ENCODE results near the gene CEP170B.
"Not testable (repeated sequence)": the region's sequence is repeated elsewhere in the genome, so short reads cannot be mapped to it uniquely, and the experiment has no call there.

The CEP170B gene

GRCh38 chr14:104865081-104865630 lies at the start of gene CEP170B:
TSS of gene CEP170B (plus strand) at chr14:104865268. CDS start at chr14:104868451, 3,183 bp downstream.
- DNase-seq, result peak; percentile 67

DNA sequence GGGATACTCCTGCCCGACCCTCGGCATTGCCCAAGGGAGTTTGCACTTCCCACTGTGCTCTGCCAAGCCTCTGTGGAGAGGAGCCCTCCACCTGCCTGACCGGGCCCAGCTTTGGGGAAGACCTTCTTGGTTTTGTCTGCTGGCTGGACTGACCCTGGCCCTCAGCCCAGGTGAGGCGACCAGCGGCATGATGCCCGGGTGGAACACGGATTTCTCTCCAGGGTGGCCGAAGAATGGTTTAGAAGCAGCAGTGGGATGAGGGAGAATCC lies 48.5 kb upstream of the CEP170B start:
- no peak for DNase-seq

GRCh38 chr14:104817930-104818713 lies 46.9 kb upstream of the CEP170B start:
- no peak for DNase-seq

- DNase-seq, result no peak
Measured at GRCh38 chr14:104818714-104819161, 46.3 kb upstream of the CEP170B start.

GRCh38 chr14:104819361-104819781 lies 45.7 kb upstream of the CEP170B start:
- no peak for DNase-seq

DNA sequence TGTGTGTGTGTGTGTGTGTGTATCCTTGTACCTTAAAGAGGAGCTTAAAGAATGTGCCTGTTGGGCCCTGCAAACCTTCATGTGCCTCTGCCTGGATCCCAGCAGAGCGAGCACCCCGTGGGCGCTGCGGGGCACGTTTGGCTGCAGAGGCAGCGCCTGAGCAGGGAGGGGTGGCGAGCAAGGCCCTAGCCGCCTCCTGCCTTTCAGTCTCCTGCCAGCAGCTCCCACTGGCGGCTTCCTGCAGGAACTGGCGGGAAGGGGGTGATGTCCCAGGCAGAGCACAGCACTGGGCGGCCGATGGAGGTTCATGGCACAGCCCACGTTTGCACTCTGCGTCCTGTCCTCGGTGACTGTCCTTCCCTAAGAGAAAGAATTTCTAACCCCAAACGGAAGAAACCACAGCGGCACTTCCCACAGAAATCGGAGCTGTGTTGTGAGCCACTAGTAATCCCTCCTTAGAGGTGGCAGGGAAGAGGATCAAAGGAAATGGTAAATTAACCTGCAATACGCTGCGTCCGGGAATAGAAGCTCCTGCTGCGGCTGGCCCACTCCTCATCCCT lies 44.3 kb upstream of the CEP170B start:
- DNase-seq, result no peak

GRCh38 chr14:104821229-104821945 lies 43.7 kb upstream of the CEP170B start:
- DNase-seq, result no peak

- no peak for DNase-seq
Measured at GRCh38 chr14:104821971-104822608, 43.0 kb upstream of the CEP170B start.

DNA sequence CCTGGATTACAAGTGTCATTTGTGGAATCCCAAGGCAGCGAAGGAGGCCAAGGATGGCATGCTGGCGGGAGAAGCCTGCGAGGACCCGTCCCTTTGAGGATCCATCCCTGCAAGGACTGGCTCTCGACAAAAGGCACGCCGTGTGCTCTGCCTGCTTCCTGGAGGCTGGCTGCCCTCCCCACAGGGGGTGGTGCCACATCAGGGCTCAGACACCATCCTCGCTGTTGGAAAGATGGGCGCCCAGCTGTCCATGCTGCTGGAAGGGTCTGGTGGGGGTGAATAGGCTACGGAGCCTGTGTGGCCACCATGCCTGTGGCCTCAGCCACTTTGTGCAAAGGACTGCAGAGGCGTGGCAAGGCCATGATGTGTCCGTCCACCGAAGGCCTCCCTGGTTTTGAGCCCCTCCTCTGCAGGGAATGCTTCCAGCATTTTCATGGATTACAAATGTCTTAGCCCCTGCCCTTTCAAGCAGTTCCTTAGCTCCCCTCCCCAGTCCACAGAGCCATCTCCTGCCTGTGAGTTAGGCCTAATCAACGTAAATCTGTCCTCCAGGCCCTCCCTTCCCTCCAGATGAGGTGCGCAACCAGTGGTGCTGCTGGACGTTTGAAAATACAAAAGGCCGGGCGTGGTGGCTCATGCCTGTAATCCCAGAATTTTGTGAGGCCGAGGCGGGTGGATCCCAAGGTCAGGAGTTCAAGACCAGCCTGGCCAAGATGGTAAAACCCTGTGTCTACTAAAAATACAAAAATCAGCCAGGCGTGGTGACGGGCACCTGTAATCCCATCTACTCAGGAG lies 42.0 kb upstream of the CEP170B start:
- no peak for DNase-seq

GRCh38 chr14:104824353-104824997 lies 40.6 kb upstream of the CEP170B start:
- DNase-seq, result no peak

GRCh38 chr14:104826189-104826860 lies 38.7 kb upstream of the CEP170B start:
- DNase-seq, result peak; percentile 92

GRCh38 chr14:104826861-104827176 lies 38.2 kb upstream of the CEP170B start:
- no peak for DNase-seq

DNA sequence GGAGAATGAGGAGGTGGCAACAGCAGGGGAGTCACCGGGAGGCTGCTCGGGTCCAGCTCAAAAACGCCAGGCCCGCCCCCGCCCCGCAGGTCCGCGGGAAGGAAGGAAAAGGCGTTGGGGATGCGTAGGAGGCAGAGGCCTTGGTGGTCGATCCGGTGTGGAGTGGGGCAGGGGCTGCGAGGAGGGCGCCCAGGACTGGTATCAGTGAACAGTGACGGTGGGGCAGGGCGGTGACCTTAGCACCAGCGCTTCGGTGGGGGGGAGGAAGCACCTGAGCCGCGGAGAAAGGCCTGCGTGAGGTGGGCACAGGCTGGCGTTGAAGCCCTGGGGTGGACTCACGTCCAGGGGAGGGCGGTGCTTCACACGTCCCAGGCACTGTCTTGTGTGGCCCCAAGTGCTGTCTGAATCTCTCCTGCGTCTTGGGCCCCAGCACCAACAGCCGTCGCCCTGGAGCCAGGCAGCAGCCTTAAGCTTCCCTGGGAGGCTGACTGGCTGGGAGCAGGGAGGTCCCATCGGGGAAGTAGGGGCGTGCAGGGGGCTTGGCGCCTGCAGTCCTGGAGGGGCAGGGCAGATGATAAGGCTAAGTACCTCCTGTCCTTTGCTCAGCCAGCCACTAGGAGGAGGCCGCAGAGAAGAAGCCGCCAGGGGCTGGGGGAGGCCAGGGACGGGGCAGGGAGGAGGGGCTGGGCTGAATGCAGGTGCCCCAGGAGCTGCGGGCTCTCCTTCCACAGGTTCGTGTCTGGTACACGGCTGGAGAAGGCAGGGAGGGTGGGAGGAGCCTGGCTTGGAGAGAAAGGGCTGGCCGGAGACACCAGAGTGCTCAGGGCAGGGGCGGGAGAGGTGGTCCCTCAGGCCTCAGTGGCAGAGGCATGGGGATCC lies 37.7 kb upstream of the CEP170B start:
- peak; percentile 68 for DNase-seq

DNA sequence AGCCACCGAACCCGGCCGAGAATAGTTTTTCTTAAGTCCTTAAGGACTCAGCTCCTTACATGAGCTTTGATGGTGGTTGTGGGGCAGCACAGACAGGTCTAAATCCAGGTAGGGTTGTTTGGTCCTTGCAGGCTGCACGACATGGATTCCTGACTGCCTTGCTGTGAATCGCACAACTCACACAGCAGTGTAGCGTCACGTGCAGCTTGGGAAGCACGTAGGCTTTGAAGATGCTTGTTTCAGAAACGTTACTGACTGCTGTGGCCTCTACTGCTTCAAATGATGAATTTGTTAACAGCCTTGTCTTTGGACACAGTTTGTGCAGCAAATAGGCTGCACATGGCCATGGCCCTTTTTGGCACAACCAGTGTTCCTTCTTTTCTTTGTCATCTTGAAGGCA lies 34.3 kb upstream of the CEP170B start:
- no peak for DNase-seq

DNA sequence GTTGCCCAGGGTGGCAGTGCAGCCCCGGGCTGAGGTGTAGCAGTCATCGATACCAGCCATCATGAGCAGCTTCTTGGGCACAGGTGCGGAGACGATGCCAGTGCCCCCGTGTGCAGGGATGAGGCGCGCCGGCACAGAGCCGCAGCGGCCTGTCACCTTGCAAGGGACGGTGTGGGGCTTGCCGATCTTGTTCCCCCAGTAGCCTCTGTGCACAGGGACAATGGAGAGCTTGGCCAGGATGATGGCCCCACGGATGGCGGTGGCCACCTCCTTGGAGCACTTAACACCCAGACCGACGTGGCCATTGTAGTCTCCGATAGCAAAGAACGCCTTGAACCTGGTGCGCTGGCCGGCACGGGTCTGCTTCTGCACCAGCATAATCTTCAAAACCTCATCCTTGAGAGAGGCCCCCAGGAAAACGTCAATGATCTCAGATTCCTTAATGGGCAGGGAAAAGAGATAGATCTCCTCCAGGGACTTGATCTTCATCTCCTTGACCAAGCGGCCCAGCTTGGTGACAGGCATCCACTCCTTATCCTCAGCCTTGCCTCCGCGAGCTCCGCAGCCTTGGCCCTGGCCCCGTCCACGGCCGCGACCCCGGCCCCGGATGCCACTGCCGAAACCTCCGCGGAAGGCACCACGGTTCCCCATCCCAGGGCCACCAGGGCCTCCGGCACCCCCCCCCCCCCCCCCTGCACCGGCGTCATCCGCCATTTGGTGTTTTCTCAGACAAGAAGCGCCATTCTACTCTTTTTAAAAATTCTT lies 28.7 kb upstream of the CEP170B start:
- not testable (repeated sequence) for DNase-seq

DNA sequence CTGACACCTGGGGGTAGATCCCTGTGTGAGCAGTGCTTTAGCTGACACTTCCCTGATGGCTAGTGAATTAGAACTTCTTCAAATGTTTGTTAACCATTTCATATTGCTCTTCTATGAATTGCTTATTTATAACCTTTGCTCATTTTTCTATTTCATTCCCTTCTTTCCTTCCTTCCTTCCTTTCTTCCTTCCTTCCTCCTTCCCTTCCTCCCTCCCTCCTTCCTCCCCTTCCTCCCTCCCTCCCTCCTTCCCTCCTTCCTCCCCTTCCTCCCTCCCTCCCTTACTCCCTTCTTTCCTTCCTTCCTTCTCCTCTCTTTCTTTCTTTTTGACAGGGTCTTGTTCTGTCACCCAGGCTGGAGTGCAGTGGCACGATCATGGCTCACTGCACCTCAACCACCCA lies 23.3 kb upstream of the CEP170B start:
- no peak for DNase-seq

GRCh38 chr14:104843006-104843405 lies 22.1 kb upstream of the CEP170B start:
- DNase-seq, result no peak

DNA sequence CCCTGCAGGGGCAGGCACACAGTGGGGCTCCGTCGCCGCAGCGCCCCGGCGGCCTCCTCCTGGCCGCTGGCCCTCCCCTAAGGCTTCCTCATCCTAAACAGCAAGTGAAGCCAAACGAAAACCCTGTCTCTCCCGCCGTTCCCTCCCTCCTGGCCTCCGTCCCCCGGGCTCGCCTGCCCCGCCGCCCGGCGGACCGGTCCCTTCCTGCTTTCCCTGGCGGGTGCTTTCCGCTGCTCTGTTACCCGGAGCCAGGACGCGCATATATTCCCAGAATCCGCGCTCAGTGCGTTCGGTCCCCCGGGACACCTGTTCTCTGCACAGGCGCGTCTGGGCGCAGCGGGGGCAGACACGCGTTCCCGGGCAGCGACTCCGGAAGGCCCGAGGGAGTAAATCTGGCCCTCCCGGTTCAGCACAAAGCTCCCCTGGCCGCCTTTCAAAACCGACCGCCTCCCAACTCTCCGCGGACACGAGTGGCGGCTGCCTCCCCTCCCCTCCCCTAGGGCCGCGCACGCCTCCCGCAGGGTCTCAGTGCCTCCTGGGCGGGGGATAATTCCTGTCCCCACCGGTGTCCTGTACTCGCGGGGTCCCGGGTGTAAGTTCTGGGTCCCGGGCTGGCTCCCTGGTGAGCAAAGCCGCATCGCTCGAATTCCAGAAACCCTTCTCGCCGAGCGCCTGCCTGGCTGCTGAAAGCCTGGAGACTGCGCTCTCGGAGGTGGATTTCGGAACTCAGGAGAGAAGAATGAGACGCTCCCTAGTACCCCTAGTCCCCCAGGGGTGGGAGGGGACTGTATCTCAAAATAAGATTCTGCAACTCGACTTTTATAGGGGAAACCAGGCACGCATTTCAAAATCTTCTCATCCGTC lies 21.4 kb upstream of the CEP170B start:
- no peak for DNase-seq

Measured in CD4-positive, alpha-beta T cell treated with Interleukin-12 subunit alpha and Interleukin-12 subunit beta, for 1 hour (primary cell).